Measurements from ENCODE around the gene ARHGEF11. TPM values are rescaled to one million over a fixed set of nuclear protein-coding genes. Genes with fewer than 3 reads are reported as not detected.

Gene ARHGEF11
- total RNA-seq, 1 donor from 2014 or later, result 29.1 TPM

- H3K9me3 ChIP-seq (replicated peaks), result no peaks in the 10 kb centered on the region
- H3K4me1 ChIP-seq, result peaks cover 16% of the 10 kb centered on the region
- no peaks in the 10 kb centered on the region for H3K27me3 ChIP-seq (ENCODE audit: low read depth)
- DNase-seq, result no peak
- no peak for TF ChIP-seq CTCF (IDR thresholded peaks at IDR 0.05; ENCODE audit: borderline replicate concordance)
- no peak overlapping the region for H3K4me3 ChIP-seq
- intact Hi-C loops (cut with micrococcal nuclease), result no loop called here
- H3K27ac ChIP-seq (replicated peaks), result no peak overlapping the region
- H3K36me3 ChIP-seq, result no peaks in the 10 kb centered on the region
Measured at GRCh38 chr1:156995412-156995811, 50.1 kb downstream of the ARHGEF11 start.

- H3K27ac ChIP-seq (replicated peaks), result no peak overlapping the region
- peaks cover 10% of the 10 kb centered on the region for H3K4me1 ChIP-seq
- TF ChIP-seq CTCF (IDR thresholded peaks at IDR 0.05; ENCODE audit: borderline replicate concordance), result no peak
- intact Hi-C loops (cut with micrococcal nuclease), result no loop called here
- DNase-seq, result no peak
- H3K9me3 ChIP-seq (replicated peaks), result no peaks in the 10 kb centered on the region
- no peaks in the 10 kb centered on the region for H3K36me3 ChIP-seq
- H3K4me3 ChIP-seq, result no peak overlapping the region
- H3K27me3 ChIP-seq (ENCODE audit: low read depth), result no peaks in the 10 kb centered on the region
Measured at GRCh38 chr1:156994277-156994676, 51.3 kb downstream of the ARHGEF11 start.

- no peak for DNase-seq
- H3K4me1 ChIP-seq, result peaks cover 3% of the 10 kb centered on the region
- TF ChIP-seq CTCF (IDR thresholded peaks at IDR 0.05; ENCODE audit: borderline replicate concordance), result no peak
- H3K27me3 ChIP-seq (ENCODE audit: low read depth), result no peaks in the 10 kb centered on the region
- intact Hi-C loops (cut with micrococcal nuclease), result no loop called here
- no peak overlapping the region for H3K4me3 ChIP-seq
- H3K27ac ChIP-seq (replicated peaks), result no peak overlapping the region
- no peaks in the 10 kb centered on the region for H3K36me3 ChIP-seq
- H3K9me3 ChIP-seq (replicated peaks), result no peaks in the 10 kb centered on the region
Measured at GRCh38 chr1:156993426-156994147, 52.0 kb downstream of the ARHGEF11 start.

- no peaks in the 10 kb centered on the region for H3K36me3 ChIP-seq
- no peak for DNase-seq
- TF ChIP-seq CTCF (IDR thresholded peaks at IDR 0.05; ENCODE audit: borderline replicate concordance), result no peak
- no peaks in the 10 kb centered on the region for H3K27me3 ChIP-seq (ENCODE audit: low read depth)
- intact Hi-C loops (cut with micrococcal nuclease), result no loop called here
- no peaks in the 10 kb centered on the region for H3K9me3 ChIP-seq (replicated peaks)
- no peak overlapping the region for H3K27ac ChIP-seq (replicated peaks)
- no peak overlapping the region for H3K4me3 ChIP-seq
- H3K4me1 ChIP-seq, result no peaks in the 10 kb centered on the region
Measured at GRCh38 chr1:156992215-156992614, 53.3 kb downstream of the ARHGEF11 start.

- Histone ChIP-seq H3K27me3 (ENCODE audit: low read depth) (no peaks in the 10 kb centered on the region), H3K27ac (replicated peaks) (no peak overlapping the region), H3K4me1 (peaks cover 8% of the 10 kb centered on the region), H3K36me3 (peaks cover 33% of the 10 kb centered on the region), H3K4me3 (no peak overlapping the region), H3K9me3 (replicated peaks) (no peaks in the 10 kb centered on the region)
- TF ChIP-seq CTCF (IDR thresholded peaks at IDR 0.05; ENCODE audit: borderline replicate concordance), result no peak
- no peak for DNase-seq
- intact Hi-C loops (cut with micrococcal nuclease), result no loop called here
Measured at GRCh38 chr1:156987715-156988114, 57.8 kb downstream of the ARHGEF11 start.
